GM12865 (cell line): ENCODE measurements around the gene SLC6A7.

Experiments used
- DNase-seq: peaks from one replicate; pipeline ENCODE4 v3.0.0; 2010; ENCODE audit warnings: low read depth
- H3K4me3 ChIP-seq: 2 replicates; pipeline ENCODE4 v1.5.1; 2011; ENCODE audit warnings: mild to moderate bottlenecking, low read depth, low read length, control low read depth
- TF ChIP-seq, protein P1 (sequence below): IDR thresholded peaks from 2 replicates; pipeline ENCODE4 v1.5.1; 2011; ENCODE audit warnings: low read length, control low read depth, low read depth, inconsistent platforms; ENCODE audit not compliant: insufficient read depth; ENCODE audit errors: missing control alignments

The SLC6A7 gene

DNA sequence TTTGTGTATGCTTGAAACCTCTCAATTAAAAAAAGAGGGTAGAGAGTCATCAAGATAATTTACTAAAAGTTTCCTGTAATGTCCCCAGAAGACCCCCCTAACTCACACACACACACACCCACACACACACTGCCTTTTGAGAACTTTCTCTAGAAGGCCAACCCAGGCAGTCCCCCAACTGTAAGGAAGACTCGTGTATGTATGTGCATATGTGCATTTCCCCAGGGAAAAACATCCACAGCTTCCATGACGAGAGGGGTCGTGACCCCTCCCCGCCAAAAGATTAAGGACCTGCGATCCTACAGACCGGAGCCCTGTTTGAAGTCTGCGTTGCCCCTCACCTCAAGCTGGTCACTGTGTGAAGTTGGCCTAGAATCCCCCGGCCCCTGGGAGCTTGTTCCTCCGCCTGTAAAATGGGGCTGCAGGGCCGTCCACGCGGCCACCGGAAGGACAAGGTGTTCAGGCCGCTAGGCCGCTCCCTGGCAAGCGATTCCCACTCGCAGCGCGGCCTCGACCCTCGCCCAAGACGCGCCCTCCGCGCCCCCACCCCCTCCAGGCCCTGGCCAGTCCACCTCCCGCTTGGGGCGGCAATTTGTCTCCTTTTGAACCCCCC is 23.7 kb upstream of the SLC6A7 start:
- DNase-seq: no peak

GRCh38 chr5:150166650-150167511 is 23.0 kb upstream of the SLC6A7 start, which contains the start of gene CDX1:
TSS of gene CDX1 (plus strand) at chr5:150166778. CDS start at chr5:150166877, 99 bp downstream.
- H3K4me3 ChIP-seq: no peak within 1 kb of the TSS
- TF ChIP-seq, protein P1, sequence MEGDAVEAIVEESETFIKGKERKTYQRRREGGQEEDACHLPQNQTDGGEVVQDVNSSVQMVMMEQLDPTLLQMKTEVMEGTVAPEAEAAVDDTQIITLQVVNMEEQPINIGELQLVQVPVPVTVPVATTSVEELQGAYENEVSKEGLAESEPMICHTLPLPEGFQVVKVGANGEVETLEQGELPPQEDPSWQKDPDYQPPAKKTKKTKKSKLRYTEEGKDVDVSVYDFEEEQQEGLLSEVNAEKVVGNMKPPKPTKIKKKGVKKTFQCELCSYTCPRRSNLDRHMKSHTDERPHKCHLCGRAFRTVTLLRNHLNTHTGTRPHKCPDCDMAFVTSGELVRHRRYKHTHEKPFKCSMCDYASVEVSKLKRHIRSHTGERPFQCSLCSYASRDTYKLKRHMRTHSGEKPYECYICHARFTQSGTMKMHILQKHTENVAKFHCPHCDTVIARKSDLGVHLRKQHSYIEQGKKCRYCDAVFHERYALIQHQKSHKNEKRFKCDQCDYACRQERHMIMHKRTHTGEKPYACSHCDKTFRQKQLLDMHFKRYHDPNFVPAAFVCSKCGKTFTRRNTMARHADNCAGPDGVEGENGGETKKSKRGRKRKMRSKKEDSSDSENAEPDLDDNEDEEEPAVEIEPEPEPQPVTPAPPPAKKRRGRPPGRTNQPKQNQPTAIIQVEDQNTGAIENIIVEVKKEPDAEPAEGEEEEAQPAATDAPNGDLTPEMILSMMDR: no peak
- no peak for DNase-seq

More for the DNA sequence above, 23.7 kb upstream of the SLC6A7 start:
- TF ChIP-seq, protein P1: no peak
- no peak overlapping the region for H3K4me3 ChIP-seq

- H3K4me3 ChIP-seq: no peak overlapping the region
- TF ChIP-seq, protein P1: no peak
- no peak for DNase-seq
These were observed 22.4 kb upstream of the SLC6A7 start for GRCh38 chr5:150167512-150167850.

GRCh38 chr5:150167908-150168307 is 22.0 kb upstream of the SLC6A7 start:
- H3K4me3 ChIP-seq: no peak overlapping the region
- DNase-seq: no peak
- TF ChIP-seq, protein P1: no peak

- TF ChIP-seq, protein P1: no peak
- no peak for DNase-seq
These were observed 21.0 kb upstream of the SLC6A7 start for GRCh38 chr5:150168864-150169263.

DNA sequence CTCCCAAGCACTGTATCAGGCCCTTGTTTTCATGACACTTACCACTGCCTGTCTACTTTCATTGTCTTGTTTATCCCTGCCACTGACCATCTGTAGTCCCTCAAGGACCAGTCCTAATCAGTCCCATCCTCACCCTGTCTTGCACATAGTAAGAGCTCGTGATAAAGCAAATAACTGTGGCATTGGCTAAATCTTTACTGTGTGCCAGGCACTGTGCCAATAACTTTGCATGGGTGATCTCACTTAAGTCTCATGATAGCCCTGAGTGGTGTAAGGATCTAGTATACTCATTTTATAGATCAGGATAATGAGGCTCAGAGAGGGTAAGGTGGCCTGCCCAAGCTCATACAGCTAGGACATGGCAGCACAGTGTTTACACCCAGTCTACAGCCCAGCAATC is 17.7 kb upstream of the SLC6A7 start:
- no peak overlapping the region for H3K4me3 ChIP-seq
- TF ChIP-seq, protein P1: no peak
- no peak for DNase-seq

More at GRCh38 chr5:150168864-150169263, 21.0 kb upstream of the SLC6A7 start:
- no peak overlapping the region for H3K4me3 ChIP-seq
